ENCODE data around the gene FLT4.

Gene FLT4

DNA sequence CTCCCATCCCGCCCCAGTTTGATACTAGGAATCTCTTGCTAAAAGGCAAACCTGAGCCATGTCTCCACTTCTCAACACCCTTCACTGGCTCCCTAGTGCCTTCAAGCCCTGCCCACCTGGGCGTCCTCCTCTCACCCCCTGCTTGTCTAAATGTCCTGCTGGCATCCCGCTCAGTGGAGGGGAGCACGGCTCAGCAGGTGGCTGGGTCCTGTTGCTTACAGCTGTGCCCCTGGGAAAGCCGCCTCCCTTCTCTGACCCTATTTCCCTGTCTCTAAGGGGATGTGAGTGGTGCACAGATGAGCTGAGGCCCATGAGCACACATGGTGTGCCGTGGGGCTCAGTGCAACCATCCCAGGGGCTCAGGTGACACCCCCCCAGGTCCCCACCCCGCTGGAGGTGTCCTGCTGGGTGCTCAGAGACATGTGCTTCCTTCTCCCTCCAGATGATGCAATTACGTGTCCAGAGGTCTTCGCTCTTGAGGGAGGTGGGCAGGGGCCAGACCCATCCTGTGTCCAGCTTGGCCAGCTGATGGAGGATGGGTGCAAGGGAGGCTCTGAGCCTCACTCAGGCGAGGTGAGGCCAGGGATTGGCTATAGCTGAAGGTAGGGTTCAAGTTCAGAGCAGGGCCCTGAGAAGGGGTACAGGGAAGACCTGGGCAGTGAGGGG is 24.1 kb downstream of the FLT4 start:
- no peak for DNase-seq

DNA sequence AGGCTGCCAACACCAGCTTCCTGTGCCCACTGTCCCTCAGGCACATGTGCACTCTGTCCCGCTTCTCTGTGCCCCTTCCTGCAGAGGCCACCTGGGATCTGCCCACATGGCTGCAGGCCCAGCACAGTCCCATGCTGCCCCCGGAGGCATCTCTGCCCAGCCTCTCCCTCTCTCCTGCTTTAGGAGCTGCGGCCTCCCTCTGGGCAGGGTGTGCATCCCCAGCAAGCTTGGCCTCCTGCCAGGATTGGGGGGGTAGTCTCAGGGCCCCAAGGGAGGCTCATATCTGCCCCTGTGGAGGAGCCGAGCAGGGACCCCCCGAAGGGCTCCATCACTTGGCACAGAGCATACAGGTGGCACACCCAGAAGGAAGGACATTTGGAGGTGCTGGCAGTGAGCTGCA is 24.8 kb downstream of the FLT4 start:
- no peak for DNase-seq

DNA sequence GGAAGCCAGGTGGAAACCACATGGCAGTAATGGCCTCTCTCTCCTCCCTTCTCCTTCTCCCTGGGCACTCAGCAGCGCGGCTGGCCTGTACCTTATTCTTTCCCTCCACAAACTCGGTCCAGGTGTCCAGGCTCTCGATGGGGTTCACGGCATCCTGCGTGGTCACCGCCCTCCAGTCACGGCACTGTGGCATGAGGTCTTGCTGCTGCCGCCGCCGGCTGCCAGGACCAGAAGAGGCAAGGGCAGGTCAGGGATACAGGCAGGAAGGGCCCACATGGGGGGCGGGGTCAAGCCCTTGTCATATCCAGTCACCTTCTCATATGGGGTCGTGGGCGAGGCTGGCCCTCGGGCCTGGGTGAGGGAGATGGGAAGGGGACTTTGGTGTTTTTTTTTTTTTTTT is 25.6 kb downstream of the FLT4 start:
- no peak for DNase-seq

DNA sequence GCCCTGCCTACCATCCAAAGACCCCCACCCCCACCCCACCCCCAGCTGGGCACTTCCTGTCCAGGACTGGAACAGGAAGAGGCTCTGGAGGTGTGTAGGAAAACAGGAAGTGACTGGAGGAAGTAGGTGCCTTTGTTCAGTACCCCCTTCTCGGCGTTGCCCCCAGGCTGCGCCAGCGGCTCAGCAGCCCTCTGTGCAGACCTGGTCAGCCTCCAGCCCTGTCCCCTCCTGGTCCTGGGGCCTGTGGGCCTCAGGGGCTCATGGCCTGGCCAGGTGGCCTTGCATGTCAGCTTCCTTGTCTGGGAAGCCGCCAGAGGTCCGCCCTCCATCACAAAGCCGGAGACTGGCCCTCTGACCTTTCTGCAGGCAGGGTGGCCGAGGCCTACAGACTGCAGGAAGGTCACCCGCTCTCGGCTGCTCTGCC is 26.0 kb downstream of the FLT4 start:
- DNase-seq = no peak

DNA sequence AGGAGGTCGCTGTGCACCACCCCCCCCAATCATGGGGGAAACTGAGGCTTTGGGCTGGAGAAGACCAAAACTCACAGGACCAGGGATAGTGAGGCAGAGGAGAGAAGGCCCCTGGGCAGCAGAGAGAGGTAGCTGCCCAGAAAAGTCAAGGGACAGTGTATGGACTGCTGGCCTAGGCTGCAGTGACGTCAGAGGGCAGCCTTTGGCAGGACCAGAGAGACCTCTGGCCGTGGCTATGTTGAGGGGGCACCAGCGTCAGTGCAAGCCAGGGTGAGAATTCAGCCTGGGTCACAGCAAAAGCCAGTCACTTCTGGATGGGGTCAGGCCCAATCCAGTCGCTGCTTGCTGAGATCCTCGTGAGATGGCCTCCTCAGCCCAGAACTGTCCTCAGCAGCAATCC is 26.5 kb downstream of the FLT4 start:
- no peak for DNase-seq

DNA sequence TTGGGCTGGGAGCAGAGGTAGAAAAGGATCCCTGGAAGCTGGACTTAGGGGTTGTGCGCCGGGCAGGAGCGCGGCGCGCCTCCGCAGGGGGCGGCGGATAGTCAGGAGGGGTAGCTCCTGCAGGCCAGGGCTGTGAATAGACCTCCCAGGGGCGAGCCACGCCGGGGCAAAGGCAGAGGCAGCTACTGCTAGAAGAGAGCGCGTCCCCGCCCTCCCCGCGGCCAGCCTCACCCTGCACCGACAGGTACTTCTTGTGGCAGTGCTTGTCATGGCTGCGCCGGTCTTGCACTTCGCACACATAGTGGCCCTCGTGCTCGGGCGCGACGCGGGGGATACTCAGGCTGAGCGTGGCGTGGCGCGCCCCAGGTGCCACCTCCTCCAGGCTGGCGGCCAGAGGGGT is 28.1 kb downstream of the FLT4 start:
- no peak for DNase-seq

DNA sequence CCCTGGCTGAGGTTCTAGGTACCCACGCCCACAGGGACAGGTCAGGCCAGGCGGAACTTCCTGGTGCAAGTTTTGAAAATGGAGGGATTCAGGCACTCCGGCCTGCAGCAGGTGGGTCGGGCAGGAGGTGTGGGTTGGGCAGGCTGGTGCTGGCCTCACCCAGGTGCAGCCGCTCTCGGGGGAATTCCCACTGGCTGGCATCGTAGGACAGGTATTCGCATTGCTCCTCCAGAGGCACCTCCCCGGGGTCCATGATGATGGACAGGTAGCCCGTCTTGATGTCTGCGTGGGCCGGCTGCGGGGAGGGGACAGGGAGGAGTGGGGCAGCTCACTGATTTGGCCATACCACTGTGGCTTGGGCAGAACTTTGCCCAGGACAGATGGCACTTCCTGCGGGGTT is 29.4 kb downstream of the FLT4 start:
- DNase-seq = no peak

DNA sequence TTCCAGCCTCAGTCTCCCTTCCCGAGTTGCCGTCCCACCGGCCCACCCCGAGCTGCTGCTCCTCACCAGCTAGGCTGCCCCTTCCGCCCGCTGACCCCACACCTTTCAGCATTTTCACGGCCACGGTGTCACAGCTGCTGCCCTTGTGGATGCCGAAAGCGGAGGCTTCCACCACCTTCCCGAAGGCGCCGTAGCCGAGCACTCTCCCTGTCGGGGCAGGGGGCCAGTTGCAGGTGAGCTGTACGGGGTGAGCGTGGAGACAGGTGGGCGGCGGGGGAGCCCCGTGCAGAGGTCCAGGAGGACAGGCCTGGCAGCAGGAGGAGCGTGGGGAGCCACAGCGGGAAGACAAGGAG is 29.9 kb downstream of the FLT4 start:
- no peak for DNase-seq

DNA sequence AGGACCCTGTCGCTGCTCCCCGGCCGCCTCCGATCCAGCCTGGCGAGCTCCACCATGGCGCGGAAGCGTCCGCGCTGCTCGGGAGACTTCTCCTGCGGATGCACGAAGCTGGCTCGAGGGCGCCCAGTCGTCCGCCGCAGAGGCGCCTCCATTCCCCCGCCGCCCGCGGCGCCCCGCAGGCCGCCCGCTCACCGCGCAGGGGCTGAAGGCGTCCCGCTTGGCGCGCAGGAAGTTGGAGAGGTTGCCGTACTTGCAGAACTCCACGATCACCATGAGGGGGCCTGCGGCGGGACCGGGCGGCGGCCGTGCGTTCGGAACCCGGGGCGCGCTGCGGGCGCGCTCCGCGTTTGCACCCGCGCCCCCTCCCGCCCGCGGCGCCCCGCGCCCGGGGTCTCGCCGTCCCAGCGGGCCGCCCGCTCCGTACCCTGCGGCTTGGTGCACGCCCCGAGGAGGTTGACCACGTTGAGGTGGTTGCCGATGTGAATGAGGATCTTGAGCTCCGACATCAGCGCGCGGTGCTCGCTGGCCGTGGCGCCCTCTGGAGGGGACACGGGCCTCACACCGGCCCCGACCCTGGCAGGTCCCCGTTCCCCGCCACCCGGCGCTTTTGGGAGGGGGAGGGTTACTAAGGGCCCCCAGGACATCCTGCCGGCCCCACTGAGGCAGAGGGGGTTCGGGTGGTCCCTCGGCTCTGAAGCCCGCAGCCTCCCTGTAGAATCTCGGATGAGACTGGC is 30.4 kb downstream of the FLT4 start:
- peak; percentile 69 for DNase-seq

DNA sequence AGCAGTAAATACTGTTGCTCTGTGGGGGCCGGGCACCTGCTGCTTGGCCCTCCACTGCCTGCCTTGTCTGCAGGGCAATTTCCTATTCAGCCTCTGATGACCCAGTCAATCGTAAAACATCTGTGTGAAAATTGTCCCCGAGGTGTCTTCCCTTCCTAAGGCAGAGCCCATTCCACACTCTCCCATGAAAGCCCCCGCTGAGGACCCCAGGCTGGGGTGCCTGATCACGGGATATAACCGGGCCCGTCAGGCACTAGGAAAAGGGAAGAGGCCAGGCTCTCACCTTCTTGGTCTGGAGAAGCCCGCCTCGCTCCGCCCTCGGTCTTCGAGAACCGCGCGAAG is 30.9 kb downstream of the FLT4 start:
- DNase-seq = no peak

DNA sequence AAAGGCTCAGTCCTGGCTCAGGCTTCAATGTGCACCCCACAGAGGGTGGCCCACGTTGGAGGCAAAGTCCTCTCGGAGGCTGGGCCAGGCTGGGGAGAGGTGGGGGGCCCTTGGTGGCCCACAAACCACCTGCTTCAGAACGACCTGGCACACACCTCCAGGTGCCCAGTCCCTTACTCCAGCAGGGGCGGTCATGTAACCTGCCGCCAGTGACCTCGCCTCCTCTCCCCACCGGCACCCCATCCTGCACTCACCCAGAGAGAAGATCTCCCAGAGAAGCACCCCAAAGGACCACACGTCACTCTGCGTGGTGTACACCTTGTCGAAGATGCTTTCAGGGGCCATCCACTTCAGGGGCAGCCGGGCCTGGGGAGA is 35.6 kb downstream of the FLT4 start:
- DNase-seq = no peak

DNA sequence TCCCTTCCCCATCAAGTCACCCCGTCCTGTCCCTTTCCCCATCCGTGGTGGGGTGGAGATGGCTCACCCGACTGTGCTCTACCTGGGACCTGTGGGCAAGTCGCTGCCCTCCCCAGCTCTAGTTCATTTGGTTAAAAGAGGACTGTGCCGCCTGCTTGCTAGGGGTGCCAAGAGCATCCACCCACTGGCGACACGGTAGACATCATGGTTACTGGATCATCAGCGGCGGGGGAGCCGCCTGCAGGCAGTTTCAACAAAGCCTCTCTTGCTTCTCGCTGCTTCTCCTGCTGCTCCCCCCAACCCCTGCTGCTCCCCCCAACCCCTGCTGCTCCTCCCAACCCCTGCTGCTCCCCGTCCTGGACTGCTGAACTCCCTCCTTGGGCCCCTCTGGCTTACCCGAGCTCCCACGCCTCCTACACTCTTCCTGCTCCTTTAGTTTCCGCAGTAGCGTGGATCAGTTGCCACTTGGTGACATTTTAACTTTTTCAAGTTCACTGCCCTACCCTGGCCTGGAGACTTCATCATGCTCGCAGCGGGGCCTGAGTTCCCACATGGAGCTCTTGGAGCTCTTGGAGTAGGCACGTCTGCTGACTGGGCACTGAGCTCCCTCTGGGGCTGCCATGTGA is 36.1 kb downstream of the FLT4 start:
- DNase-seq = no peak

DNA sequence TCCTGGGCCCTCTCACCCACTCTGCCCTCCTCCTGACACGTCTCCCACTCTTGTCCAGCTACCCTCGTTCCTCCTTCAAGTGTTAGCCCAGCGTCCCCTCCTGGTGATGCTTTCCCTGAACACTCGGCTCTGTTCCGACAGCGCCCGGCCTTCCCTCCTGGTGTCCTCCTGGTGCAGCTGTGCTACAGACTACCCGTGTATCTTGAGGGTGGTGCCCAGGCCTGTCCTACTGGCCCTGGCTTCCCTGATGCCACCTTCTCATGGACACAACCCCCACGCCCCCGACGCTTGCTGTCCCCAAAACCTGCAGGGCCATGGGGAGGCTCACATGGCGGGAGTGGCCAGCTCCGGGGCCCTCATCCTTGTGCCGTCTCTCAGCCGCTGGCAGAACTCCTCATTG is 36.7 kb downstream of the FLT4 start:
- DNase-seq = no peak

DNA sequence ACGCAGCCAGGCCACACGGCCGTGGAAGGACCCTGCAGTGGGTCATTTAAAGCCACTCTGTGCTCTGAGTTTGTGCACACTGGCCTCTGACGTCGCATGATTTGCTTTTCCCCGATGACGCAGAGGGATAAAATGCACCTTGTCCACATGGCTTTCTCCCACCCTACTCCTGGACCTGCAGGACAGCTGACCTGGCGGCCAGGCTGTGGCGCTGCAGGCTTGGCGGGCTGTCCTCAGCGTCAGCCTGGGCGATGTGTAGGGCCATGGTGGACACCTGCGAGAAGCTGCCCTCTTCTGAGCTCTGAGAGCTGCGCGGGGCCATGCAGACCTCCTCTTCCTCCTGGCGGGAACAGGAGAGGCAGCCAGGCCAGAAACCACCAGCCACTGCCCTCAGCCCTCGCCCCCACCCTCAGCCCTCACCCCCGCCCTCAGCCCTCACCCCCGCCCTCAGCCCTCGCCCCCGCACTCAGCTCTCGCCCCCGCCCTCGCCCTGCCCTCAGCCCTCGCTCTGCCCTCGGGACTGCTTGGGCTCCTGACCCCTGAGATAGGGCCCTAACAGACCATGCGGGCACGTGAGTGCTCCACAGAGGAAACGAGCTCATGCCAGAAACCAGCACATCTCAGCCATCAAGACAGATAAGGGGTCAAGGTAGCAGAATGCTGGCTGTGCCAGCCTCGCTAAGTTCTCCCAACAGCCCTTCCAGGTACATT is 38.1 kb downstream of the FLT4 start:
- DNase-seq = no peak

DNA sequence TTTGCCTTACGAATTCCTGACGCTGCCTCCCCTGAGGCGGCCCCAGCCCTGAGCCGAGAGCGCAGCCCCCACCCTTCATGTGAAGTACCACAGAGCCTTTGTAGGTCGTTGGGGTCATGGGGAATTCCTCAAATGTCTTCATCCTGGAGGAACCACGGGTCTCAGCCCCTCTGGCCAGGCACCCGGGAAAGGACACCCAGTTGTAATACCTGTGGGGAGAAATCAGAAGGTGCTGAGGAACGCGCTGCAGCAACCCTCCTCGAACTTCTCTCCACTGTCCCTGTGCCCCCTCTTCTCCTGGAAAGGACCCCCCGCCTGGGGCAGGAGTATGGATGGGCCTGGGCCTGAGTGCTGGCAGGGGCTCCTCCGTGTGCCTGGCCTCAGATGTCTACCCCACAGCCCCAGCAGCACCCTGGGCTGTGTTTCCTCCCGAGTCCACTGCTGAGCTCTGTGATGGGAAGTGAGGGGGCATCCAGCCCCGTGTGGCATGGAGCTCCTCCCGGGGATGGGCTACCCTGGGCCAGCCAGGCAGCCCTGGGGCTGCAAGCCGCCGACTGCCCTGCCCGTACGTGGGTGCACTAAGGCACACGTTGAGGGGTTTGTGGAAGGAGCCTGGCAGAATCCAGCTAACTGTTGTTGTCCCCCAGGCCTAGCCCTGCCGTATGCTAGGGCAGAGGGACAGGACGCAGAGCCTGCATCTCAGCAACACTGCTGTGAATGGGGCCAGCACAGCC is 39.4 kb downstream of the FLT4 start:
- no peak for DNase-seq

DNA sequence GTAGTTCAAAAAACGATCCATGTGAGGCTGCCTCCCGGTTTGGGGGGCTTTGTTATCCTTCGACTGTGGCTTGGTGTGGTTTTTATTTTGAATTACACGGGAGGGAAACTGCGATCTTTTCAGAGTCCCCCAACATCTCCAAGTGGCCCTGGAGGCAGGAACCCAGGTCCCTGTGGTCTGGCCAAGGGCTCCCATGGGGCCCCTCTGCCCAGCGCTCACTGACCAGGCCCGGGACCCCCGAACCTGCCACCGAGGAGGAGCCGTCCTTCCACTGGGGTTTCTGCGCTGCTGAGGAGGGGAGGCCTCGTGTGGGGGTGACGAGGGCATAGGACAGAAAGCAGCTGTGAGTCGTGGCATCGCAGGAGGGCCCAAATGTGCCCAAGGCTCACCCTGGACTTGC is 40.0 kb downstream of the FLT4 start:
- DNase-seq = no peak

DNA sequence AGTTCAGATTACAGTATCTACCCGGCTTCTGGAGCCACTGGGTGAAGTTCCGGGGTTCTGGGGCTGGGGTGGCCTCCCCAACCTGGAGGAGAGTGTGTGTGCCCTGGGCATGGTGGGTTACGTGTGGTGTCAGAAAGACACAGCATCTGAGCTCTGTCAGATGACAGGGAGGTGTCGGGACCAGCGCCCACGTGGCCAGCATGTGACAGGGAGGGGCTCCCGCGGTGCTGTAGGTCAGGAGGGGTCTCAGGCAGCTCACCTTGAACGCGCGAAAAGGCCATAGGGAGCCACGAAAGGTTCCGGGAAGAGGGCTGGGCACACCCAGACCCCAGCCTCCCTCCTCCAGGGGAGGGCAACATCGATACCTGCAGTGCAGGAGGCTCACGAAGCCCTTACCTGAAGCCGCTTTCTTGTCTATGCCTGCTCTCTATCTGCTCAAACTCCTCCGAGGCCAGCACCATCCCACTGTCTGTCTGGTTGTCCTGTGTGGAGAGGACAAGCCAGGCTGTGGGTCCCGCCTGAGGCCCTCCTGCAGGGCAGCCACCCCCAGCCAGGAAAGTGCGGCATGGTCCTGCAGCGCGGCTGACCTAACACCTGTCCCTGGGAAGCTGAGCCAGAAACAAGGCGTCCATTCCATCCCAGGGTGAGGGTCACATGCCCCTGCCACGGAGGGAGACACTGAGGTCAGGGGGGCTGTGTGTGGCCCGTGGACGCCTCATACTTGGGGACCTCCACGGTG is 40.7 kb downstream of the FLT4 start:
- DNase-seq = no peak

DNA sequence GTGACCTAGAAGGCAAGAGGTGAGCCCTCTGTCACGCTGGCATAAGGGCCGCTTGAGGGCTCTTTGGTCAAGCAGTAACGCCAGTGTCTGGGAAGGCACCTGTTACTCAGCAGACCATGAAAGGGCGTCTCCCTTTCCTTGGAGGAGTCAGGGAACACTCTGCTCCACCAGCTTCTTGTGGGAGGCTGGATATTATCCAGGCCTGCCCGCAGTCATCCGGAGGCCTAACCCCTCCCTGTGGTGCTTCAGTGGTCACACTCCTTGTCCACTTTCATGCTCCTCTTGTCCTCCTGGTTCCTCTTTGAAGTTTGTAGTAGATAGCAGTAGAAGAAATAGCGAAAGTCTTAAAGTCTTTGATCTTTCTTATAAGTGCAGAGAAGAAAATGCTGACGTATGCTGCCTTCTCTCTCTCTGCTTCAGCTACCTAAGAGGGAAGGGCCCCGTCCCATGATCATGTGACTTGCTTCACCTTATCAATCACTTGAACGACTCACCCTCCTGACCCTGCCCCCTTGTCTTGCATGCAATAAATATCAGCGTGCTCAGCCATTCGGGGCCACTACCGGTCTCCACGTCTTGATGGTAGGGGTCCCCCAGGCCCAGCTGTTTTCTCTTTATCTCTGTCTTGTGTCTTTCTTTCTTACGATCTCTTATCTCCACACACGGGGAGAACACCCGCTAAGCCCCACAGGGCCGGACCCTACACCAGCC is 41.4 kb downstream of the FLT4 start:
- DNase-seq = no peak

DNA sequence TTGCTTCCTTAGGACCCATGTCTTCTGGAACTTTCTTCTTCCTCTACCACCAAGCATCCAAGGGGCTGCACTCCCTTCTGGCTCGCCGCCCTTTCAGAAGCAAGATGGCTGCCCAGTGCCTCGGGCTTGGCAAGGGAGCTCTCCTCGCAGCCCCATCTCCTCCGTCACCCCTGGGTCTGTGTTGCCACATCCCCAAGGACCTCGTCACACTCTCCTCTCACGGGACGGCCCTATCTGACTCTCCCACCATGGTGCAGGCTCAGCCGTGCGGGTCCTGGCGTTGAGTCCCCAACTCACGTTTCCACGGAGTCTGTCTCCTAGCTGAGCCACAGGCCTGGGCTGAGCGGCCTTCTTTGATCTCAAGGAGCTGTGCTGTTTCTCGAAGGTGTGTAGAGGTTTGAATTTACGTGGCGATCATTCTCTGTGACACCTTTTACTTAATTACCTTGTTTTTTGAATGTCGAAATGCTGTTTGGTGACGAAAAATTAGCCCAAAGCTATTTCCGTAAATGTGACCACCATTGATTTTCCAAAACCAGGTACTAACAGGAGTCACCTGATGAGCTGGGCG is 43.1 kb downstream of the FLT4 start:
- no peak for DNase-seq

DNA sequence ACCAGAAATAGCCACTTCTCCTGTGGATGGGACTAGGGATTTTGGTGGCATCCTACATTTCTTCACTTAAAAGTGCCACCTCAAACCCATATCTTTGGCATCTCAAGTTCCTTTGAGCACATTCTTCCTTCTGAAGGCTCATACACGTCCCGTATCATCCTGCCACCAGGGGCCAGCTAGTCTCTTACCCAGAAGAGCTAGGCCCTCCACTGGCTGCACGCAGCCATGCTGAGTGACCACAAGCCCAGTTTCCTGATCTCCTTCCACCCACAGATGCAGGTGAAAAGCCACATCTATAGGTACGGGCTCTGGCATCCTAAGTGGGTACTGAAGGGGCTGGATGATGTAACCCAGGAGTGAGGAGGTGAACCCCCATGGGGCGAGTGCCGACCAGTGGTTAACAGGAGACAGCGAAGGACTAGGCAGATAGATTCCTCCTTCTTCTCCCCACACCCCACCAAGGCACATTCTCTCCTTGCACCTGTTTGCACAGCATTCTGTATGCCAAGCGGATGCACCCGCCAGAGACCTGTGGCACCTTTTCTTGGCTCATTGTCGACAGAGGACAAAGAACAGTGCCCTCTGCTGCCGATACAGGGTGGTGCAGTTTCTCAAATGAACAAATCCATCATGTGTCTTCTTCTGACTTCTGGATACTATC is 43.7 kb downstream of the FLT4 start:
- peak; percentile 81 for DNase-seq

DNA sequence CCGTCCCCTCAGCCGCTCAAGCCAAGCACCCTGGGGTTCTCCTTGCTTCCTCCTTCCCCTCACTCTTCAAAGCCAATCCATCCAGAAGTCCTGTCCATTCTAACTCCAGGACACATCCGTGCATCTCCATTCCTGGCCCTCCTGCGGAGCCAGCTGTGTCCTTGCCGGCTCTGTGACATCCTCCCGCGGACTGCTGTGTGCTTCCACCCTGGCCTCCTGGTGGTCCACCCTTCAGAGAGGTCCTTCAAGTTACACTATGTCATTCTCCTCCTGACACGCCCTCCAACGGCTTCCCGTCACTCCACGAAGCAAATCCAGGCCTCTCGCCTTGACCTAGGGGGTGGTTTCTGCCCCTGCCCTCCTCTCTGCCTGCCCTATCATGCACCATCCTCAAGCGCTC is 45.1 kb downstream of the FLT4 start:
- DNase-seq = no peak
